Lung (tissue), 12 donors: ENCODE data around the gene FUT2. TPM values are rescaled to one million over a fixed set of nuclear protein-coding genes. Genes with fewer than 3 reads are reported as not detected.
A peak's percentile ranks its signal among the peaks of the same experiment; 100 is the strongest.
"Not testable (repeated sequence)": the region's sequence is repeated elsewhere in the genome, so short reads cannot be mapped to it uniquely, and the experiment has no call there.

ENCODE experiments used
- ATAC-seq: fragments of 200-7000 bp; cut with Tn5 transposase; one replicate; pipeline ENCODE4 v1.9.1; 2020; ENCODE audit warnings: moderate number of reproducible peaks; ENCODE audit not compliant: insufficient read depth, low FRiP score
- DNase-seq, 3 donors: peaks; one replicate each; pipeline ENCODE4 v3.0.0-alpha.2; 2013 to 2017
- H3K27ac ChIP-seq, 2 donors: one replicate each; pipeline ENCODE4 v1.5.1; 2013; ENCODE audit warnings: mild to moderate bottlenecking in 2 of 2, moderate library complexity in 2 of 2, control low read depth in 1 of 2, inconsistent platforms in 1 of 2, low read depth in 1 of 2, low read length in 1 of 2
- H3K27me3 ChIP-seq, 3 donors: one replicate each; pipeline ENCODE4 v1.5.1; 2013; ENCODE audit warnings: low read length in 2 of 3; ENCODE audit not compliant: control insufficient read depth in 3 of 3, insufficient read depth in 3 of 3
- H3K36me3 ChIP-seq, 4 donors: one replicate each; pipeline ENCODE4 v1.5.1; 2013; ENCODE audit warnings: low read length in 4 of 4, mild to moderate bottlenecking in 1 of 4, moderate library complexity in 1 of 4; ENCODE audit not compliant: control insufficient read depth in 4 of 4, insufficient read depth in 4 of 4
- H3K4me1 ChIP-seq, 5 donors: one replicate each; pipeline ENCODE4 v1.5.1; 2013; ENCODE audit warnings: low read length in 5 of 5, mild to moderate bottlenecking in 2 of 5, moderate library complexity in 1 of 5; ENCODE audit not compliant: control insufficient read depth in 5 of 5, insufficient read depth in 5 of 5
- H3K4me3 ChIP-seq: one replicate; pipeline ENCODE4 v1.5.1; 2013; ENCODE audit warnings: mild to moderate bottlenecking, control low read depth, moderate library complexity
- H3K9ac ChIP-seq, 2 donors: one replicate each; pipeline ENCODE4 v1.5.1; 2013; ENCODE audit warnings: low read length in 2 of 2, control low read depth in 1 of 2; ENCODE audit not compliant: insufficient read depth in 1 of 2
- H3K9me3 ChIP-seq, 4 donors: one replicate each; pipeline ENCODE4 v1.5.1; 2013; ENCODE audit warnings: low read length in 3 of 4, mild to moderate bottlenecking in 1 of 4, moderate library complexity in 1 of 4; ENCODE audit not compliant: control insufficient read depth in 4 of 4, insufficient read depth in 3 of 4
- CTCF ChIP-seq: IDR thresholded peaks from 2 replicates; pipeline ENCODE4 v1.5.1; 2012; ENCODE audit warnings: mild to moderate bottlenecking; ENCODE audit errors: control extremely low read depth, extremely low read depth
- WGBS, 2 donors: extraction: QIAGEN DNeasy Blood & Tissue Kit; methylation state at CpG; one replicate each; pipeline ENCODE4 v1.1.7; 2013; 5-methylcytosine and 5-hydroxymethylcytosine counted together
- polyA plus RNA-seq, 2 donors: library from polyadenylated mRNA; stranded (reverse); fragments of 200-250 nt; gene quantifications; one replicate each; pipeline ENCODE4 v1.2.1, GENCODE V29; 2013
- total RNA-seq, 2 donors: library from RNA; depleted of rRNA in 1 of 2; stranded (reverse); fragments of >200 nt in 1 of 2; gene quantifications; one replicate each; pipeline ENCODE4 v1.2.1, GENCODE V29; 2014 to 2021
- donor health status: control.
- donor health status: control.
- donor health status: Bipolar disorder and iron deficiency.
- donor health status: healthy.
- donor health status: DM: yes; HTN: yes; CAD: no.

FUT2 gene
- total and polyA plus RNA-seq, 4 donors = 0.40 to 6.5 (median 5.0) TPM

- no peaks in the 10 kb centered on the region for H3K27me3 ChIP-seq
- no peak for TF ChIP-seq CTCF
- no peak overlapping the region for H3K4me3 ChIP-seq
- H3K4me1 ChIP-seq = peaks cover 0 to 6% (median 0%) of the 10 kb centered on the region in 5 donors
- ATAC-seq (no peak), DNase-seq (peak; percentile 4 to 41 (median 37))
- no peaks in the 10 kb centered on the region for H3K36me3 ChIP-seq
- no peaks in the 10 kb centered on the region for H3K9me3 ChIP-seq
- WGBS, 2 donors = 48 to 53% methylated on average over 11 of the region's 11 CpGs
- H3K9ac ChIP-seq = no peak overlapping the region
- no peak overlapping the region for H3K27ac ChIP-seq
Observed at GRCh38 chr19:48654299-48655059, 41.3 kb upstream of the FUT2 start.

- no peak overlapping the region for H3K9ac ChIP-seq
- DNase-seq (peak in 1 of 3 donors; percentile 20), ATAC-seq (no peak)
- WGBS, 2 donors = 58 to 63% methylated on average over 16 of the region's 16 CpGs
- no peaks in the 10 kb centered on the region for H3K27me3 ChIP-seq
- no peak overlapping the region for H3K27ac ChIP-seq
- no peaks in the 10 kb centered on the region for H3K36me3 ChIP-seq
- no peaks in the 10 kb centered on the region for H3K9me3 ChIP-seq
- no peak overlapping the region for H3K4me3 ChIP-seq
- H3K4me1 ChIP-seq = peaks cover 0 to 7% (median 0%) of the 10 kb centered on the region in 5 donors
- TF ChIP-seq CTCF = no peak
Observed at GRCh38 chr19:48656840-48657474, 38.8 kb upstream of the FUT2 start.

- H3K9me3 ChIP-seq, ATAC-seq, H3K27ac ChIP-seq, H3K36me3 ChIP-seq, H3K4me3 ChIP-seq, H3K4me1 ChIP-seq, DNase-seq, H3K27me3 ChIP-seq, H3K9ac ChIP-seq: not testable (repeated sequence)
- WGBS, 2 donors = 94 to 97% methylated on average over 5 of the region's 5 CpGs
Observed at GRCh38 chr19:48657828-48658227, 37.9 kb upstream of the FUT2 start.

- WGBS, 2 donors = 95 to 97% methylated on average over 6 of the region's 6 CpGs
- Histone ChIP-seq H3K4me3 (no peak overlapping the region), H3K9me3 (no peaks in the 10 kb centered on the region), H3K27ac (no peak overlapping the region), H3K9ac (no peak overlapping the region), H3K27me3 (no peaks in the 10 kb centered on the region), H3K36me3 (no peaks in the 10 kb centered on the region), H3K4me1 (peaks cover 0 to 7% (median 0%) of the 10 kb centered on the region in 5 donors)
- DNase-seq (no peak), ATAC-seq (no peak)
- TF ChIP-seq CTCF = no peak
Observed at GRCh38 chr19:48658483-48658882, 37.3 kb upstream of the FUT2 start.
